ENCODE measurements around the gene NLRC3.

- TF ChIP-seq TAF1 (IDR thresholded peaks at IDR 0.05; ENCODE audit: low read depth) = no peak
- no peak for TF ChIP-seq YY1 (IDR thresholded peaks at IDR 0.05; ENCODE audit: low read depth)
- no peak for TF ChIP-seq FOXM1 (IDR thresholded peaks at IDR 0.05; ENCODE audit: borderline replicate concordance, low read depth)
- TF ChIP-seq NFIC (IDR thresholded peaks at IDR 0.05) = no peak
- TF ChIP-seq EP300 (IDR thresholded peaks at IDR 0.05; ENCODE audit: borderline replicate concordance) = no peak
- TF ChIP-seq RAD21 (IDR thresholded peaks at IDR 0.05; ENCODE audit: low read depth) = no peak
- no peak for TF ChIP-seq REST (IDR thresholded peaks at IDR 0.05; ENCODE audit: low read depth)
- no peak for TF ChIP-seq ZBTB7A (IDR thresholded peaks at IDR 0.05; ENCODE audit: low read depth)
- TF ChIP-seq MAX (IDR thresholded peaks at IDR 0.05) = no peak
- no peak for TF ChIP-seq TCF12 (IDR thresholded peaks at IDR 0.05; ENCODE audit: low read depth)
Measured at GRCh38 chr16:3598236-3598635, 21.0 kb upstream of the NLRC3 start.
